HG02571 (cell line): ENCODE data around the gene FASN.

Experiments
- ATAC-seq: cut with Tn5 transposase; IDR thresholded peaks from one replicate; pipeline ENCODE4 v1.9.1; 2021; ENCODE audit warnings: mild to moderate bottlenecking, moderate library complexity; ENCODE audit not compliant: unreplicated experiment

FASN gene

DNA sequence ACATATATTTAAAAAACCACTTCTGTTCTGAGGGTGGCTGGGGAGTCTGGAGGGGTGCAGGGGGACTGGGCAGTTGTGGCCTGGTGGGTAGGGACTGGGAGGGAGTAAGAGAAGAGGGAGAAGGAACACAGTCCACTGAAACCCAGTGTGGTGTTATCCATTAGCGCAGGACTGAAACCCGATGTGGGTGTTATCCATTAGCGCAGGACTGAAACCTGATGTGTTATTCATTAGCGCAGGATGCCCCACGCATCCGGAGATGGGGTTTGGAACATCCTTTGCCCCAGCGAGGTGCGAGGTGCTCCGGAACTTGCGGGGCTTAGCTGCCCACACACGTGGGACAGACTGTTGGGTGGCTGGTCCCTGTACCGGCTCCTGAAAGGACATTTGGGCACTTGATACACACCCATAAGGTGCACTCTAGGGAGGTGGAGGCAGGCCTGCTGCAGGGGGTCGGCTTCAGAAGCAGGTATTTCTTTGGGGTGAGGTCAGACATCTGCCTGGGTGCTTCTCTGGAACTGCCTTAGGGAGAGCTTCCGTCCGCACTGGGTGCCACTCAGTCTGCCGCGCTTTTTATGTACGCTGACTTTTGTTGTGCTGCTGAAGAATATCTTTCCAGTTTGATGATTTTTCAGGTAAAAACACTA lies 20.3 kb upstream of the FASN start:
- ATAC-seq = no peak

DNA sequence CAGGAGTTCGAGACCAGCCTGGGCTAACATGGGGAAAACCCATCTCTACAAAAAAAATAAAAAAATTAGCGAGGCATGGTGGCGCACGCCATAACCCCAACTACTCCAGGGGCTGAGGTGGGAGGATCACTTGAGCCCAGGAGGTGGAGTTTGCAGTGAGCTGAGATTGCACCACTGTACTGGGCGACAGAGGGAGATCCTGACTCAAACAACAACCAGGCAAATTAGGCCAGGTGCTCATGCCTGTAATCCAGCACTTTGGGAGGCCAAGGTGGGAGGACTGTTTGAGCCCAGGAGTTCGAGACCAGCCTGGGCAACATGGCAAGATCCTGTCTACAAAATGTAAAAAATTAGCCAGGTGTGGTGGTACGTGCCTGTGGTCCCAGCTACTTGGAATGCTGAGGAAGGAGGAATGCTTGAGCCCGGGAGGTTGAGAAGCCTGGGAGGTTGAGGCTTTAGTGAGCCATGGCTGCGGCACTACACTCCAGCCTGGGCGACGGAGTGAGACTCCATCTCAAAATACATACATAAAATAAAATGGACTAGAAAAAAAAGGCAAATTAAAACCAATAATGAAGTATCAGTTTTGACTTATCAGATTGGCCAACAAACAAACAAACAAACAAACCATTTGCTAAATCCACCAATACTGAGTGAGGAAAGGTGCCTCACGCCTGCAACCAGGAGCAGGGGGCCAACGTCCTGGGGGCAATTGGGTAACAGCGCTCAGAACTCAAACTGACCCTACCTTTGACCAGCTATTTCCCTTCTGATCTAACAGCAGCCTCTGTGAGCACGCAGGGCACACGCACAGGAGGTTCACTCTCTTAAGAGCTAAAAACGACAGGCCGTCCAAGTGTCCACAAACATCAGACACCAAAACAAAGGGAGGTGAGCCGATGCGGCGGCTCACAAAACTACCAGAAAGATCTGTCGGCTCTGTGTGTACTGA lies 19.4 kb upstream of the FASN start:
- ATAC-seq = no peak

DNA sequence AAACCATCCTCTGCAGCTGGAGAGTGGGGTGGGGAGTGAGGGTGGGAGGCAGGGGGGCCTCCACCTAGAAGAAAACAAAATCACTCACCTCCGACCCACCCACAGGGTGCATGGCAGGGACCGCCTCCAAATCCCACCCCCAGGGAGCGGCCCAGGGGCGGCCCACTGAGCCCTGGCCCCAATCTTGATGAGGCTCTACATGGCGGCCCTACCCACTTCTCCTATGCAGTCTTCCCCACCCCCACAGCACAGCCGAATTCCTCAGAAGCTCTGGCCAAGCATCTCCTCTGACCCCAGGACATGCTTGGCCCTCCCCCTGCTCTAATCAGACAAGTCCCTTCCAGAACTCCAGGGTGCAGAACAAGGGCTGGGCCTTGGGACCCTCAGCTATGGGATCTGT lies 18.2 kb upstream of the FASN start:
- no peak for ATAC-seq

DNA sequence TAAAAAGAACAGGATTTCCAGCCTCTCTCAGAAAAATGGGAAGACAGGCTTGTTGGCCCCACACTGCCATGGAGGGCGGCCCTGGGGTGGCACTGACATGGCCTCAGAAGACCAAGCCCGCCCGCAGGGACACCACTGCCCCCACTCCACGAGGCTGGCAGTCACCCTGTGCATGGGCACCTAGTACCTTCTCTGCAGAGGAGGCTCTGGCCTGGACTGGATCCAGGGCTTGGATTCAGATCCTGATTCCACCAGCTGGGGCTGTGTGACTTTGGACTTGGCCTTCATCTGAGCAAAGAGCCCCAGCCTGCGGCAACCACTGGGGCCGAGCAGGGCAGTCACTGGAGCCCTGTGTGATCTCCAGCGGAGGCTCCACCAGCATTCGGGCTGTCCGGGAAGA lies 16.8 kb upstream of the FASN start:
- no peak for ATAC-seq

DNA sequence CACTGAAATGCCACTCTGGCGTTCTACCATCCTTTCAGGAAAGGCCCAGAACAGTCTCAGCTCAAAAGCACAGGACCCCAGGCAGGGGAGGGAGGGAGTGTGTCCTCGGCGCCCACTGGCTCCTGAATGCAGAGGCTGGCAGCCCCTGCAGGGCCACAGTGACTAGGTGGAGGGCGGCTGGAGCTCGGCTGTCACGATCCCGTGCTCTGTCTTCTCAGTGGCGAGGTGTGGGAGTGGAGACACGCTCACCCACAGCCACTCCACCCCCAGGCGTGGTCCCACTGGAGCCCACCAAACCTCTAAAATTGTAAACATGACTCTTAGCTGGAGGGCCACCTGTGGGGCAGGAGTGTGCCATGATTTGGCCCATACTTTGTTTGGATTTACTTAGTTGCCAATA lies 16.4 kb upstream of the FASN start:
- ATAC-seq = no peak

DNA sequence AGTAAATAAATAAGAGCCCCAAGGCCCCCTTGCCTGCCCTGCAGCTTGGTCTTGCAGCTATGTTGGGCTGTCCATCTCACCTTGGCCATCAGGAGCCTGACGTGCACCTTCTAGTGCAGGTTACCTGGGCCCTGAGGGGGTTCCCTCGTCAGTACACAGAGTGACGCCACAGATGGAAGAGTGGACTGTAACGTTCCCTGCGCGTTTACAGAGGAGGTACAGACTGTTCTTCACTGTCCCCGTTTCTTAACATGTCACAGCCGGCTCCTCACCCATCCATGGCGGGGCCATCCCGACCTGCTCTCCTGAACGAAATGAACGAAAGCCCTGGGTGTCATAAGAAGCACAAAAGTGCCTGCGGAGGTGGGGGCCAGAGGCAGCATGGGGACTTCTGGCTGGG lies 15.9 kb upstream of the FASN start:
- ATAC-seq = no peak

DNA sequence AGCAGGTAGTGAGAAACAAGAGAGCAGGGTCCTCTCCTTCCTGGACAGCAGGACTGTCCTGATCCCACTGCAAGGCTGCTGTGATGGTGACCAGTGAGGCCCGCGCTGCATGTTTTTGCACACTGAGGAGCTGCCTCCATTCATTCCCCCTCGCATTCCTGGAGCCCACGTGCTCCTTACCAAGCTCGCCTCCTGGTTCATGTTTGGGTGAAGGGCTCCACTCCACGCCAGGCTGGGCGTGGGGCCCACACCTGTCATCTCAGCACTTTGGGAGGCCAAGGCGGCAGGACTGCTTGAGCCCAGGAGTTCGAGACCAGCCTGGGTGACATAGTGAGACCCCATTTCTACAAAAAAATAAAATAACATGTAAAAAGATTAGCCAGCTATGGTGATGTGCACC lies 15.4 kb upstream of the FASN start:
- ATAC-seq = no peak

DNA sequence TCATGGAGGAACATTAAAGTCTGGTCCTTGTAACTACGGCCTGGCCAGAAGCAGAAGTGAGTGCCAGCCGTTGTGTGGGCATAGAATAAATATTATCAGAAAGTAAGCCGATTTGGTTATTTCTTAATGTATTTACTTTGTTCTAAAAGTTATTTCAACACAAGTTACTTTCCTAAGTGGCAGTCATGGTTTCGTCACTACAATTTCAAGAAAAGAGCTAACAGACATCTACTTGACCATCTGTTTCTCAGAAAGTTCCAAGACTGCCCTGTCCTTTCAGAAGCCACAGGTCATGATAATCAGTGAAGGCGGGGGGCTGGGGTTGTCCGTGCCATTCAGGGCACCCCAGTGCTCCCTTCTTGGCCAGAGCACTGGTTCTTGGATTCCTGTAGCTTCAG lies 14.9 kb upstream of the FASN start:
- no peak for ATAC-seq

DNA sequence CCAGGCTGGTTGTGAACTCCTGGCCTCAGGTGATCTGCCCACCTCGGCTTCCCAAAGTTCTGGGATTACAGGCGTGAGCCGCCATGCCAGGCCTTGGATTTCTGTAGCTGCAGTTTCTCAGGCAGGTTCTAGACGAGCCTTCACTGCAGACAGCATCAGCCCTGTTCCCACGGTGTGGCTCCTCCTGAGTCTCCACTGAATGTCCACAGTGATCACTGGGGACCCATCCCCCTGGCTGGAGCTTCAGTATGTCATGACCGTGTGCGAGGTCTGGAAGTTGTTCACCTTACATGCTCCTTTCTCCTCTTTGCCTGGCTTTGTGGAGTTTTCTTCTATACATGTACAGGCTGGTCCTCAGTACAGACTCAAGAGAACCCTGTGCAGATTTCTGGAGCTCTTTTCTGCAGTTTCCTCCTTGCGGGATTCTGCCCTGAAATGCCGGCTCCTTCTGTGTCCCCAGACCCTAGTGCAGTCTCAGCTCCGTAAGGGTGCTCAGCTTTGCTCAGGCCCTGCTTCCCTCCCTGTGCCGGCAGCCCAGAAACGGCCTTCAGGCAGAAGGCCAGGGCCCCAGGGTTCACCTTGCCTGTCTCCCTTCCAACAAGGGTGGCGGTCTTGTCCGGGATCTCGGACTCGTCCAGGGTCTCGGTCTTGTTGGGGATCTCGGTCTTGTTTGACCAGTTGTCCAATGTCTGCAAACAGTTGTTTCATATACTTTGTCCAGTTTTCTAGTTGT lies 14.3 kb upstream of the FASN start:
- ATAC-seq = no peak

DNA sequence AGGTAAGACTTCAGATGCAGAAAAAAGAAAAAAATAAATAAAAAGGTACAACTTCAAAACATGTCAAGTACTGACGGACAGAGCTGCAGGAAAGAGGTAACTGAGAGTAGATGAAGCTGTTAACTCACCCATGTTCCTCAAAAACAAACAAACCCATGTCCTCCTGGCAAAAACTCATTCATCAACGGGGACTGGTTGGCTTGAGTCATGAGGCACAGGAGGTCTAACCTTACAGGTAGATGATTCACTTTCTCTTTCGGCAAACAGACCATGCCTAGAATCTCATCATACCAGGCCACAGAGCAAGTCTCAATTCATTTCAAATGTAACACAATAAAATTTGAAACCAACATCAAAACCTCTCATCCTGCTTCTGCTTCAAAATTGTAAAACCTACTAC lies 12.3 kb upstream of the FASN start:
- no peak for ATAC-seq

DNA sequence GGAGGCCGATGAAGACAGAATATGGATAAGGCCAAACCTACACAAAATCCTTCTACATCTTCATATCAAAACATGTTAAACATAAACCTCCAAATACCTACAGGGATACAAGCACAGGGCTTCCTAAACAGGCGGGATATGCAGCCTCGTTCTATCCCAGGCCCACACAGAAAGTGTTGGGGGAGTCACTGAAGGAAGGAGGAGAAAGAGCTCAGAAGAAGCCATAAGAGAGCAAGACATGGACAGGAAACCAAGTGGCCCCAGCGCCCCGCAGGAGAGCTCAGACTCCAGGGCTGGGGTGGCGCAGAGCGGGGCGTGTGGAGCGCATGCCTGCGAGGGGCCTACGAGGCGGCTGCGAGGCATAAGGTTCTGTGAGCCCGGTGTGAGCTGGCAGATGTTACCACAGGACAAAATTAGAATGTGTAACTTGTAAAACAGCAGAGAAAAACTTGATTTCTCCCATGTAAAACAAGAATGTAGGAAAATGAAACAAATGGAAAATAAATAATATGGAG lies 11.0 kb upstream of the FASN start:
- ATAC-seq = no peak

DNA sequence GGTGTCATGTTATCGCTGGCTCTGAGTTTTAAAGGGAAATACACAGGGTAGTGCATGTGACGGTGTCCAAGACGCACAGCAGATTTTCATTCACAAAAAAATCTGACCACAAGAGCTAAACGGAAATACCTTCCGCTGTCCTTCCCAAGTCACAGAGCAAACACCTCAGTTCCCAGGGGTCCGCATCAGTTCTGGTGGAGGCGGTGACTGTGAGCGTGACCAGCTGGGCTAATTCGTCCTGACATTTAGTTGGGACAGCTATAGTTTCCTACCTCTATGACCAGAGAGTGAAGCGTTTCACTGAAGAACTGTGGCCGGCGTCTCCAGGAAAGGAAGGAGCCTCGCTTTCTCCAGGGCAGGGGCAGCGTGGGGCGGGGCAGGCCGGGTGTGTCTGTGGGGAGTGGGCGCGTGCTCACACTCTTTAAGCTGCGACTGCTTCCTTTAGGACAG lies 10.5 kb upstream of the FASN start:
- ATAC-seq = no peak

DNA sequence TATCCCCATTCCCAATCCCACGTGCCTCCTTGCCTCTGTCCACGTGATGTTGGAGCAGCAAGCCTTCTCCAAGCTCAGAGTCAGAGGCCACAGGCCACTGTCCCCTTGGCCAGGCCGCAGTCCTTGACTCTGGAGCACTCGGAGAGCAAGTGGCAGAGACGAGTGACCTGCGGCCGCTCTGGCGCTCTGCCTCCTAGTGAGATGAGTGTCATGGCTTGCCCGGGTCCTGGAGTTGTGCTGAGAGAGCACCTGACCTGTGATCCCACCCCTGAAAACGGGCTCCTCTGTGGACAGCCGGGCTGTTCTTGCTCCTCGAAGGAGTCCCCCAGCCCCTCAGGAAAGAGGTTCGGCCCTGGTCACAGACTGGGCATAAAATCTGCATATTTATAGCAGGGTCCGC lies 10.0 kb upstream of the FASN start:
- no peak for ATAC-seq

DNA sequence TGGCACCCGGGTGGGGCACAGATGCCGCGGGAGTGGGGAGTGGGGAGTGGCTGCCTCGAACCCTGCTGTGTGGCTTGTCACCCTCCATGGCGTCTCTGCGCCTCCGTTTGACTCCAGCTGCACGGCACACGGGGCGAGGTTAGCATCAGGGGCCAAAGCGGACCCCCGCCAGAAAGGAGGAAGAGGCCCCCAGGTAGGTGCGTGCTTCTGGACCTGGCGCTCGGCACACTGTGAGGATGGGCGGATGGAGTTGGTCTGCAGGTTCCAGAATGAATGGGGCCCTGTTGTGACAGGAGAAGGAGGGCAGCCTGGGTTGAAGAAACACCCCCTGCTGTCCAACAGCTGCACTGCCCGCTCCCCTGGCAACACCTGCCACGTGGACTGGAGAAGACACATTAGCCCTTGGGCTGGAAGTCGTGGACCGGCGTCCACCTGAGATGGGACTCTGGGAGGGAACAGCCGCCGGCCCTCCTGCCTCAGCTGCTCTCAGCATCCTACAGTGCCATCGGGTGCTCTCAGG lies 9.4 kb upstream of the FASN start:
- ATAC-seq = no peak

DNA sequence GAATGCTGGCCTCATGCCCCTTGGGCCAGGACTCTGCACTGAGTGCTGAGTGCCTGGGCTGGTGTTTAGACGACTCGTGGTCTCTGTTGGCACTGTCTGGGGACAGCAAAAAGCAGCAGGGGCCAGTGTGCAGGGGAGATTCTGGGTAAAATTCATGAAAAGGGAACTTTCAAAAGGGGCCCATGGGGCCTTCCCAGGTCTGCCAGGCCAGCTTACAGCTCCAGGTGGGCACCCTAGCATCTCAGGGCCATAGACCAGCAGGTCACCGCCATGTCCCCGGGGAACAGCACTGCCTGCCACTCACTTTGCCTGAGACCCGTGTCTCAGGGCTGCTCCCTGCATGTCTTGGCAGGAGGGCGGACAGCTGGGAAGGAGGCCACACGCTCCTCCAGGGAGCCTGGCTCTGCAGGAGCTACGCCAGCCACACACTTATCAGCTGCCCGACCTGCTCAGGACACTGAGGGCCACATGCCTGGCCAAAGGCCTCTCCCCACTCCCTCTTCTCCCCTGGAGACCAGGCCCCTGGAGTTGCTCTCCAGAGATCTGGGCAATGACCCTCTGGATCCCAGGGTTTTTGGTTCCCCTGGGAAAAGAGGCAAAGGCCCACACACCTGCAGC lies 8.8 kb upstream of the FASN start:
- no peak for ATAC-seq

DNA sequence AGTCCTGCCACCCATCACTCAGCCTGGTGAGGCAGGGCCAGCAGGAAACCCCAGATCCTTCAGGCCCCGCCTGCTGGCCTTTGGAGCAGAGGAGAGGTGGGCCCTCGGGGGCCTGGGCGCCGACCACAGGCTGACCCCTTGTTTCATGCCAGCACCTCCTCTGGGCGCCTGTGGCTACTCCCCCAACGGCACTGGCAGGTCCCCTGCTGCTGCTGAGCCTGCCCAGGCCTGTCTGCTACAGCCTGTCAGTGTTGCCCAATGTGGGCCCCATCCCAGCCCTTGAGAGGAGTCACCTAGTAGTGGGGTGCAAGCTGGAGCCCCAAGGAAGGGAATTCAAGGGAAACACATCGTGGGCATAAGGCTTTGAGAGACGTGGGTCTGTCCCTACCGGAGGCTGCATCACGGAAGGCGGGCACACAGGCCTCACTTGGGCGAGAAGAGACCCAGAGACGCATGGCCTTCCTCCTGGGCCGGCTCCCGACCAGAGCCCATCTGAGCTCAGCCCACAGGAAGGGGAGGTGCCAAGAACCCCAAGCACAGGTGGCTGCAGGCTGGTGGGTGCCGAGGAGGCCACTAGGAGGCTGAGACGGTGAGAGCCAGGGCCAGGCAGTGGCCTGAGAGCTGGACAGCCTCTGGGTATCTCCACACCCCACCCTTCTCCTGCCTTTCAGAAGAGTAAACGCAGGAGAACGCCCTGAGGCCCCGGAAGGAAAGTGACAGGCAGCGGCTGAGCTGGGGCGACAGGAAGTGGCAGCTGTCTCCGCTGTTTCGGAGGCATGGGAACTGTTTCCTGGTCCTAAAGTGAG lies 8.0 kb upstream of the FASN start:
- ATAC-seq = peak; percentile 83

DNA sequence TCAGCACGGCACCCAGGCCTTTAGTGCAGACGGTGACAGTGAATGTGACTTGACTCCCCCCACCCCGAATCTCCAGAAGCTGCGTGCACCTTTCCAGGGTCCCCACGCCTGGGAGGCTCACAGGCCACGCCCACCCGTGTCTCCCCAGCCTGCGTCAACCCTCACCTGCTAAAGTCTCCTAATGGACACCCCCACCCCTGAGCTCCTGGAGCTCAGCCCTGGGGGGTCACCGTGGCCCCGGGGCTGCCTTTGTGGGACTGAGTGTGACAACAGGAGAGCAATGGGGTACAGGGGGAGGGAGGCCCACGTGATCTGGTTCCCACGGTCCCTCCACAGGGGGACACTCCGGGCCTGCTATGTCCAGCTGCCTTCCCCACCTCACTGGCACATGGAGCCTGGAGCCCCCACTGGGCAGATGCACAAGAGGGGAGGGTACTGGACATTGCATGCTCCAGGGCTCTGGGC lies 7.4 kb upstream of the FASN start:
- no peak for ATAC-seq

DNA sequence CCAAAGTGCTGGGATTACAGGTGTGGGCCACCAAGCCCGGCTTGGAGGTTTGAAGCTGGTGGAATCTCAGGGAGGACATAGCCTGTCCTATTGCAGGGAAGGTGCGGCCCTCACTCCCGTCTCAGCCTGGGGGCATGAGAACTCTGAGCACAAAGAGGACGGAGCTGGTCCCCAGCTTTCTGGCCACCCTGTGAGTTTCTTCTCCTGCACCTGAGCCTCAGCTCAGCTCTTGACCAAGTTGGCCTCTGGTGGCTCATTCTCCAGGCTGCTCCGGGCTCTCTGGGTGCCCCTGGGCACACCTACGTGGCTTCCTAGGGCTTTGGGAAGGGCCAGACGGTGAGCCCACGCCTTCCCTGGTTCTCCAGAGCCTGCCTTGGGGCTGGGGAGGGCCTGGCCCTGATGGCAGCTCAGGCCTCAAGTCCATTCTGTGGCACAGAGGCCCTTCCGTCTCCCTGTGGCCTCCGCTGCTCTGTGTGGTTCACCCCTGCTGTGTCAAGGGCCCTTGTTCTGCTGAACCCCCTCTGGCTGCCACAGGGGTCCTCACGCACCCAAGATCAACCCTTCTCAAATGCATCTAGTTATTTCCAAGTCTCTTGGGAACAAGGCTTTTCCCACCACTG lies 6.9 kb upstream of the FASN start:
- ATAC-seq = no peak
